T-helper 1 cell treated with Interleukin-12 subunit alpha and Interleukin-12 subunit beta and Interleukin-4 antibody, amounts not matched to agents 30 μg/mL and 1 μg/mL, for 36 hours (primary cell): ENCODE measurements around the gene TFDP1.
A peak's percentile ranks its signal among the peaks of the same experiment; 100 is the strongest.
"Not testable (repeated sequence)": the region's sequence is repeated elsewhere in the genome, so short reads cannot be mapped to it uniquely, and the experiment has no call there.

Experiments used
- H3K27ac Mint-ChIP-seq: one replicate; pipeline ENCODE4 v1.8.0; 2021; ENCODE audit warnings: mild to moderate bottlenecking, mixed read lengths
- H3K27me3 Mint-ChIP-seq: one replicate; pipeline ENCODE4 v1.8.0; 2021; ENCODE audit warnings: low read depth, mixed read lengths
- H3K36me3 Mint-ChIP-seq: one replicate; pipeline ENCODE4 v1.8.0; 2021; ENCODE audit warnings: low read depth, mixed read lengths
- H3K4me1 Mint-ChIP-seq: one replicate; pipeline ENCODE4 v1.8.0; 2021; ENCODE audit warnings: low read depth, mixed read lengths
- H3K4me3 Mint-ChIP-seq: one replicate; pipeline ENCODE4 v1.8.0; 2021; ENCODE audit warnings: mild to moderate bottlenecking, moderate library complexity, mixed read lengths
- H3K9me3 Mint-ChIP-seq: one replicate; pipeline ENCODE4 v1.8.0; 2021; ENCODE audit warnings: mixed read lengths

The TFDP1 gene

DNA sequence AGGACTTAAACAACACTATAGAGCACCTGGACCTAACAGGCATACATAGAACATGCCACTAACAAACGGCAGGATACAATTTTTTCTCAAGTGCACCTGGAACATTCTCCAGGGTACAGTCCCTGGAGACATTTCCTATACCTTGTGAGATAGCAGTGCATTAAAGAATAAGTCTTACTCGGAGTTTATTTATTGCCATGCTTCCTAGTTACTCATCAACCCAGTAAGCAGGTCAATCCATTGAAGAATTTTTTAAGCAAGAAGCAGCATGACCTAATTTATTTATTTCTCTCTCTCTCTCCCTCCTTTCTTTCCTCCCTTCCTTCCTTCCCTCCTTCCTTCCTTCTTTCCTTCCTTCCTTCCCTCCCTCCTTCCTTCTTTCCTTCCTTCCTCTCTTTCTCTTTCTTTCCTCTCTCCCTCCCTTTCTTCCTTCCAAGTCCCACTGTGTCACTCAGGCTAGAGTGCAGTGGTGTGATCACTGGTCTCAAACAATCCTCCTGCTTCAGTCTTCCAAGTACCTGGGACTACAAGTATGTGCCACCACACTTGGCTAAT, 6.6 kb upstream of the TFDP1 start:
- H3K4me3 Mint-ChIP-seq: no peak overlapping the region
- H3K27me3 Mint-ChIP-seq: peaks cover 29% of the 10 kb centered on the region

DNA sequence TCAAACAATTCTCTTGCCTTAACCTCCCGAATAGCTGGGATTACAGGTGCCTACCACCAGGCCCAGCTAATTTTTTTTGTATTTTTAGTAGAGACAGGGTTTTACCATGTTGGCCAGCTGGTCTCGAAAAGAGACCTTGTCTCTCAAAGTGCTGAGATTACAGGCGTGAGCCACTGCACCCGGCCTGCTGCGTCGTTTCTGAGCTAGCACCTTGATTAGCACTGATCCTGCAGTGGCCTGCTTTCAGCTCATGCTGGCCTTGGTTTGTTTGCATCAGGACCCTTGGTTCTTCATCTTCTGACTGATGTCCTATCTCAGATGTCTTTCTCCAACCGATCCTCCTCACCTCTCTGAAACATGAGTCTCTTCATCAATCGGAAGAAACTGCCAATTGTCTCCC, 4.9 kb upstream of the TFDP1 start:
- Mint-ChIP-seq H3K4me1 (peaks cover 4% of the 10 kb centered on the region), H3K36me3 (no peaks in the 10 kb centered on the region), H3K4me3 (no peak overlapping the region), H3K27me3 (peaks cover 24% of the 10 kb centered on the region), H3K9me3 (peaks cover 9% of the 10 kb centered on the region), H3K27ac (no peak overlapping the region)

More for the DNA sequence above, 6.6 kb upstream of the TFDP1 start:
- Mint-ChIP-seq H3K4me1 (no peaks in the 10 kb centered on the region), H3K36me3 (no peaks in the 10 kb centered on the region), H3K9me3 (peaks cover 13% of the 10 kb centered on the region), H3K27ac (no peak overlapping the region)

DNA sequence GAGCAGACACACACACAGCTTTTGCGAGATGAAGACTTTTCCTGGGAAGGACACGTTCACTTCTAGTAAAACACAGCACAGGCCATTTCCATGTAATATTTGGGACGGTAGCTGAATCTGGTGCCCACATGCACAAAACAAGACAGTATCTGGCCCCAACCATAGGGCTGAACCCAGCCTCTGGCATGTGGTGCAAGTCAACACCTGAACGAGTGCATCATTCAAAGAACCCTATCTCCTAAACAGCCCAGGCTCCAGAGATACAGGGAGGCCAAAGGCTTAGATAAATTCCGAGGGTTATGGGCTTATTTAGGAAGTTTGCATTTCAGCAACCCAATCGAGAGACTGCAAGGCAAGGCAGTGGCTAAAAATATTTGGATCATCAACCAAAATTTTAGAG, 2.7 kb upstream of the TFDP1 start:
- Mint-ChIP-seq H3K27ac (no peak overlapping the region), H3K4me3 (no peak overlapping the region), H3K4me1 (peaks cover 18% of the 10 kb centered on the region), H3K36me3 (peaks cover 14% of the 10 kb centered on the region), H3K27me3 (peaks cover 19% of the 10 kb centered on the region), H3K9me3 (no peaks in the 10 kb centered on the region)

DNA sequence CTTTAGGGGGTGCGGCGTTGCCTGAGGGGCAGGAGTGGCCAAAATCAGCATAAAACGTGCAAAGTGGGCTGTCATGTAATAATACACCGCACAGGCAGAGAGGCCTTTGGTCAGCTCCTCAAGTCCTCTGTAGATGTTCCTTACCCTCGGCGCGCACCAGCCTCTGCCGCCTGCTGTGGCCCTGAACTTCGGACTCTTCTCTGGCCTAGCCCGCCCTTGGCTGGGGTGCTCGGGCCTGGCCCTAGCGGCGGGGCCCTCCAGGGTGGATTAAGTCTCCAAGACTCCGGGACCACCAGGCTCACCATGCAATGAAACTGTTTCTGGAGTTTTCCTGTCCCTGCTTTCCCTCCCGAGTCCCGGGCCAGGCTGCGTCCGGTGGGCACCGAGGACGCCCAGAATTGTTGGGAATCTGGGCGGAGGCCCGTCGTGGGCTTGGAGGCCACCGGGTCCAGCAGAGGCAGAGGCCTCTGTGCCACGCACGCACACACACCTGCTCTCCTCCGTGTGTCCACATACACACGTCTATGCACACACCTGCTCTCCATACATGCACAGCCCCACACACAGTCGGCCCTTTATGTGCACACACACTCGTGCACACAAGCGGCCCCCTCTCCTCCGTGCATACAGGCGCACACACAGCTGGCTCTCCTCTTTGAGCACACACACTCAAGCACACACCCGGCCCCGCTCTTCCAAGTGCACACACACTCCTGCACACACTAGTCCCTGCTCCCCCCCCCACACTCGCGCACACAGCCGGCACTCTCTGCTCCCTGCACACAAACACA, 1.5 kb upstream of the TFDP1 start:
- Mint-ChIP-seq H3K36me3 (peaks cover 16% of the 10 kb centered on the region), H3K27ac (peak overlapping the region; percentile 31), H3K4me1 (peaks cover 22% of the 10 kb centered on the region), H3K9me3 (no peaks in the 10 kb centered on the region), H3K27me3 (peaks cover 14% of the 10 kb centered on the region), H3K4me3 (peak overlapping the region; percentile 70)

DNA sequence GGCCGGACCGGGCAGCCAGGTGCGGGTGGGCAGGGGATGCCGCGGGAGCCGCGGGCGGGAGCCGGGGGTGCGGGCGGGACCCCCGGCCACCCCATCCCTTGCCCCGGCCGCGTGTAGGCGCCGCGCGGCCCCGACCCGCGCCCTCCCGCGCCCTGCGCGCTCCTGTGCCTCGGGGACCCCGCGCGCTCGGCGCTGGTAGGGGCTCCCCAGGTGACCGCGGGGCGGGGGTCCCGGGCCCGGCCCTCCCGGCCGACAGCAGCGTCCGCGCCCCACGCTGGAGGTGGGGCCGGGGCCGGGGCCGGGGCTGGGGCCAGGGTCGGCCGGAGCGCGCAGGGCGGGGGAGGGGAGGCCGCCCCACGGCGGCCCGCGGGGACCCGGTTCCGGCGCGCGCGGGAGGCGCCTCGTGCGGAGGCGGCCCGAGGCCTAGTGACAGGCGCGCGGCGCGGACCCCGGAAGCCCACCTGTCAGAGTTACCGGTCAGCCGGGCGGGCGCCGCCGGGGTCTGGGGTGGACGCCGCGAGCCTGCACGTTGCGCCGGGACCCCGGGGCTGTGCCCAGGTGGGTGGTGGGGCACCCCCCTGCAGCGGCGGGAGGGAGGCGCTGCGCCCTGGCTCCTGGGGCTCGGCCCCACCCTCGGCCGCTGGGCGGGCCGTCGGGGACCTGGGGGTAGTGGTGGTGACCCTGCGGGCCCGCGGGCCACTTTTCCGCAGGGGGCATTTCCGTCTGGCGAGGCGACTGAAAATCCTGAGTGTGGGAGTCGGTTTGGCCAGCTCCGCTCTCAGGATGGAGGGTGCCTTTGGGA, 518 bp downstream of the TFDP1 start:
- Mint-ChIP-seq H3K27me3 (peaks cover 9% of the 10 kb centered on the region), H3K36me3 (peaks cover 21% of the 10 kb centered on the region), H3K27ac (peak overlapping the region; percentile 91), H3K9me3 (no peaks in the 10 kb centered on the region), H3K4me3 (peak overlapping the region; percentile 91), H3K4me1 (peaks cover 28% of the 10 kb centered on the region)

DNA sequence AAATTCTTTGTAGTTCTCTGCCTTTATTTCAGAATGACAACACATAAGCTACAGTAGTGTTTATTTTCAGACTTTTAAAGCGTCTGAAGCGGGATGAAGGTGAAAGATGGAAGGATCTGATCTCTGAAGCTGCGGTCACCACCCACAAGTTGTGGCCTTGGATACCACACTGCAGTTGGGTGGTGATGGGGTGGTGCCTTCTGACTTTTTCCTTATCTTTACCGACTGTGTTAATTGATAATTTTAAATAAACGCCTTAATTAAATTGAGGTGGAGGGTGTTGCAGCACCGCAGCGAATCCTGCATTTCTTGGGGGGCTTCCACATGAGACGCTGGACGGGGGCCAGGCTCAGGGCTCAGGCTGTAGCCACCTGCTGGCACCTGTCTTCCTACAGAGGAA, 1.3 kb downstream of the TFDP1 start:
- H3K27me3 Mint-ChIP-seq: peaks cover 3% of the 10 kb centered on the region

DNA sequence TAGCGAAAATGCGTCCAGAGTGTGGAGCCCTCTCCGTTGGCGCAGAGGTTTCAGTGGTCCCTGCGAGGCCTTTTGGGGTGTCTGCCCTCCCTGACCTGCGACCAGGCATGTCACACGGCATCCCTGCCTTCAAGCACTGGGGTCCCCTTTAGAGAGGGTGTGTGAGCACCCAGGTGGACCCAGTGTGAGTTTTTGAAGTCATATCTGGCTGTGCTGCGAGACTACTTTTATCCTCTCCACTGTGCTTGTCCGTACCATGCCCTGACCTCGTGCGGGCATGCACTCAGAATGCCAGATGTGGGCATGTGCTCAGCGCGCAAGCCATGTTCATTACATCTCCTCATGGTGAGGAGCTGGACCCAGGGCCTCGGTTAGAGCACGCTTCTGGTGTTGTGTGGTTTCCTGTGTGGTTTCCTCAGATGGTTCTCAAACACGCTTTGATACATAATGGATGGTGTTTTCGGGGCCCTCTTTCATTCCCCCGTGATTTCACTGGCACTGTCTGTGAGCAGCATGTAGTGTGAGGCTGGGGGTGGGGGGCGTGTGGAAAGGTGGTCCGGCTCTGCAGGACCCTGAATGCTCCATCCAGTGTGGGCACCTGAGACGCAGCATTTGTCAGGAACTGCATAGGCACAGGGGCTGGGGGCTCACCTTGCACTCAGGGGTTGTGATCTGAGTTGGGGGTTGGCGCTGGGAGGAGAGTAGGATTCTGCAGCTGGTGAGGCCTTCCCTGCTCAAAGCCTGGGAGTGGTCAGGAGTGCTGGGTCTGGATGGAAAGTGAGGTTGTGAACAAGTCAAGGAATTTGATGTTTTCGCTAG, 2.3 kb downstream of the TFDP1 start:
- peak overlapping the region; percentile 91 for H3K4me3 Mint-ChIP-seq
- no peaks in the 10 kb centered on the region for H3K9me3 Mint-ChIP-seq
- H3K36me3 Mint-ChIP-seq: peaks cover 27% of the 10 kb centered on the region
- no peak overlapping the region for H3K27ac Mint-ChIP-seq
- peaks cover 28% of the 10 kb centered on the region for H3K4me1 Mint-ChIP-seq
- H3K27me3 Mint-ChIP-seq: no peaks in the 10 kb centered on the region

More for the DNA sequence above, 1.3 kb downstream of the TFDP1 start:
- Mint-ChIP-seq H3K4me3 (peak overlapping the region; percentile 91), H3K27ac (peak overlapping the region; percentile 91), H3K9me3 (no peaks in the 10 kb centered on the region), H3K36me3 (peaks cover 21% of the 10 kb centered on the region), H3K4me1 (peaks cover 28% of the 10 kb centered on the region)

DNA sequence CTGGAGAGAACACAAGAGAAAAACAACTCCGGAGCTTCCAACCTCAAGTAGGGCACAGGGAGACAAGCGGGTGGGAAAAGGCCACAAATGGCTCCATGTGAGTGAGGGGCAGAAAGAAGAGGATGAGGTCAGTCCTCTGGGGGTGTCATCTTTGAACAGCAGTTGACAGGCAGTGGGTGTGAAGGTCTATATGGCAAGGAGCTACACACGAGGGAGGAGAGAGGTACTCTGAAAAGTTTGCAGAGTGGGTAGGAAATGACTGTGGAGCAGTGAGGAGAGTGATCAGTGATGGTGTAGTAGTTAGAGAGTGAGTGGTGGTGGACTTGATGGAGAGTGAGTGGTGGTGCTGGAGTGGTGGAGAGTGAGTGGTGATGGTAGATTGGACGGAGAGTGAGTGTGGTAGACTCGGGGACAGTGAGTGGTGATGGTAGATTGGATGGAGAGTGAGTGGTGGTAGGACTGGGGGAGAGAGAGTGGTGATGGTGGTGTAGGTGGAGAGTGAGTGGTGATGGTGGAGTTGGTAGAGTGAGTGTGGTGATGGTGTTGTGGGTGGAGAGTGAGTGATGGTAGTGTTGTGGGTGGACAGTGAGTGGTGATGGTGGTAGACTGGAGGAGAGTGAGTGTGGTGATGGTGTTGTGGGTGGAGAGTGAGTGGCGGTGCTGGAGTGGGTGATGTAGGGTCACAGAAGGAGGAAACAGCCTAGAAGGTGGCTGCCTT, 4.0 kb downstream of the TFDP1 start:
- peak overlapping the region; percentile 1 for H3K27ac Mint-ChIP-seq
- peaks cover 29% of the 10 kb centered on the region for H3K36me3 Mint-ChIP-seq
- H3K4me1 Mint-ChIP-seq: peaks cover 28% of the 10 kb centered on the region

DNA sequence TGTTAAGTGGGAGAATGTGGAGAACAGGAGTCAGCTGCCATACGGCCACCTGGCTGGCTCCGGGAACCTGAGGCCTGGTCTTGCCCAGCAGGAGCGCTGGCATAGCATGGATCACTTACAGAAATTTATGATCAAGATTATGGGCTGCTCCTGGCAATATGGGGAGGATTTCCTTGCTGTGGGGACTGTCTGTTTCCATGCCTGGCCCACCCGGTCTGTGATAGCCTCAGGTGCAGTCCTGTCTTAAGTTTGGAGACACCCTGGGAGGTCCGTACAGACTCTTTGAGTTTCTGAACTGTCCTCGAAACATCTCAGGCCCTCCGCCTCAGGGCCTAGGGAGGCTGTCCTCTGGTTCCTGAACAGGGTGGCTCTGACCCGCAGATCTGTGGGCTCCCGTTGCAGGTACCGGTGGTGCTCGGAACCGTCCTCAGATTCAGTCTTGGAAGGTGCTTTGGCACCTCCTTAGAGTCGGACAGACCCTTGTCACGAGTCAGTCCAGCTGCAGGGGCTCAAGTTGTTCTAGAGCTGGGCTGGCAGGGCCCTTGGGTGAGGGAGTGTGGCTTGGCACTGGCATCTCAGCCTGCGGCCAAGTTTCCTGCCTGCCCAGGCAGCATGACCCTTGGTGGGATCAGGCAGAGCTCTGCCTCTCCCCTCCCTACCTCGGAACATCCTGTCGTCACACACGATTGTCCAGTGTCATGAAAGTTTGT, 4.9 kb downstream of the TFDP1 start:
- Mint-ChIP-seq H3K4me1 (peaks cover 25% of the 10 kb centered on the region), H3K27me3 (no peaks in the 10 kb centered on the region), H3K4me3 (no peak overlapping the region), H3K36me3 (peaks cover 29% of the 10 kb centered on the region), H3K9me3 (no peaks in the 10 kb centered on the region), H3K27ac (no peak overlapping the region)

More for the DNA sequence above, 4.0 kb downstream of the TFDP1 start:
- no peaks in the 10 kb centered on the region for H3K27me3 Mint-ChIP-seq
- no peak overlapping the region for H3K4me3 Mint-ChIP-seq
- H3K9me3 Mint-ChIP-seq: no peaks in the 10 kb centered on the region

DNA sequence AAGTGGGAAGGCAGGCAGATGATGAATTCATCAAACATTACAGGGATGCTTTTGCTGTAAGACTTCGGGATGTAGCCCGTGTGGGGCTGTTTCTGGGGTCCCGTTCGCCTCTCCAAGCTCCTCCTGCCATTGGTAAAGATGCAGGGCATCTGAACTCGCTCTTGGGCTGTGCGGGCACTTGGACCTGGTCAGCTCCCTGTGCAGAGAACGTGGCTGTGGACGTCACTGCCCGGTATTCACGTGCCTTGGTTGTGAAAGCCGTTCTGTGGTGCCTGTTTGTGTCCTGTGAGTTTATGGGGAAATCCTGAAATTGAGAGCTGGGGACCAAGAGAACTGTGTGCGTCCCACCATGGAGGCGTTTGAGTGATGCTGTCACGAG, 5.4 kb downstream of the TFDP1 start:
- Mint-ChIP-seq H3K4me3 (no peak overlapping the region), H3K36me3 (peaks cover 32% of the 10 kb centered on the region), H3K27ac (no peak overlapping the region), H3K4me1 (peaks cover 26% of the 10 kb centered on the region), H3K9me3 (no peaks in the 10 kb centered on the region), H3K27me3 (no peaks in the 10 kb centered on the region)

DNA sequence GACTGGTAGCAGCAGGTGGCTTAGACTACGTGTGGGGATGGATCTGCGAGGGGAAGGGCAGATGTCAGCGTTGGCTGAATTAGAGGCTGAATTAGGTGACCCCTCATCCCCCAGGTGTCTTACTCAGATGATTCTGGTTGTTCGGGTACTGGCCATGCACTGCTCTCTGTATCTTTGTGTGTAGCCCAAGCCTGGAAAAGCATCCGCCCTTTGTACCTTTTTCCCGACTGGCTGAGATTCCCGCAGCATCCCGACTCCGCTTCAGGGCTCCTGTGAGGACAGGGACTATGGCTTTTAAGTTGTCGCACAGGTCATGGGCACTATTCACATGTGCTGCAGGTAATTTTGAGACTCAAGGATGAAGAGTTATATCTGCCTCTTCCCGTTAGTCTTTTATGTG, 7.2 kb downstream of the TFDP1 start:
- Mint-ChIP-seq H3K36me3 (peaks cover 31% of the 10 kb centered on the region), H3K4me1 (peaks cover 13% of the 10 kb centered on the region), H3K9me3 (no peaks in the 10 kb centered on the region), H3K27ac (no peak overlapping the region), H3K4me3 (no peak overlapping the region), H3K27me3 (no peaks in the 10 kb centered on the region)

DNA sequence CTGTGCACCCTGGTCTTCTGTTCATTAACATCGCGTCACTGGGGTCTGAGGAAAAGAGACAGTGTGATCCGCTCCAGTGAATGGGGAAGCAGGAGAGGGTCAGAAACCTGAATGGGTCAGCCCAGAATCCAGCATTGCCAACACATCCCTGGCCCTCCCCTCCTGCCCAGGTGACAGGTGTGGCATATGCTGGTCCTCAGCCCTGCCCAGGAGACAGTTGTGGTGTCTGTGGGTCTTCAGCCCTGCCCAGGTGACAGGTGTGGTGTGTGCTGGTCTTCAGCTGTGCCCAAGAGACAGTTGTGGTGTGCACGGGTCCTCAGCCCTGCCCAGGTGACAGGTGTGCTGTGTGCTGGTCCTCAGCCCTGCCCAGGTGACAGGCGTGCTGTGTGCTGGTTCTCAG, 8.0 kb downstream of the TFDP1 start:
- no peaks in the 10 kb centered on the region for H3K27me3 Mint-ChIP-seq
- peaks cover 33% of the 10 kb centered on the region for H3K36me3 Mint-ChIP-seq
- peaks cover 8% of the 10 kb centered on the region for H3K4me1 Mint-ChIP-seq
- no peak overlapping the region for H3K4me3 Mint-ChIP-seq
- H3K9me3 Mint-ChIP-seq: no peaks in the 10 kb centered on the region
- no peak overlapping the region for H3K27ac Mint-ChIP-seq

DNA sequence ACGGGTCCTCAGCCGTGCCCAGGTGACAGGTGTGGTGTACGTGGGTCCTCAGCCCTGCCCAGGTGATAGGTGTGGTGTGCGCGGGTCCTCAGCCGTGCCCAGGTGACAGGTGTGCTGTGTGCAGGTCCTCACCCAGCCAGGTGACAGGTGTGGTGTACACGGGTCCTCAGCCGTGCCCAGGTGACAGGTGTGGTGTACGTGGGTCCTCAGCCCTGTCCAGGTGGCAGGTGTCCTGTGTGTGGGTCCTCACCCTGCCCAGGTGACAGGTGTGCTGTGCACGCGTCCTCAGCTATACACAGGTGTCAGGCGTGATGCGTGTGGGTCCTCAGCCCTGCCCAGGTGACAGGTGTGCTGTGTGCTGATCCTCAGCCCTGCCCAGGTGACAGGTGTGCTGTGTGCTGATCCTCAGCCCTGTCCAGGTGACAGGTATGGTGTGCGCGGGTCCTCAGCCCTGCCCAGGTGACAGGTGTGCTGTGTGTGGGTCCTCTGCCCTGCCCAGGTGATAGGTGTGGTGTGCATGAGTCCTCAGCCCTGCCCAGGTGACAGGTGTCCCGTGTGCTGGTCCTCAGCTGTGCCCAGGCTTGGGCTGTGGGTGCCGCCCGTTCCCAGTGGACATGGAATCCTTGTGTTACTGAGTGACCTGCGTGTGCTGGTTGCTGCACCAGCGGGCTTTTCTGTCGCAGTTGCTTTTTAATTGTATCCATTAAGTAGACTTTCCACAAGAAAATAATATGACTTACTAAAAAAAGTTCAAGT, 9.7 kb downstream of the TFDP1 start:
- not testable (repeated sequence) for H3K9me3 Mint-ChIP-seq, H3K27ac Mint-ChIP-seq, H3K4me1 Mint-ChIP-seq, H3K4me3 Mint-ChIP-seq, H3K27me3 Mint-ChIP-seq
- peaks cover 37% of the 10 kb centered on the region for H3K36me3 Mint-ChIP-seq
